ENCODE data around the gene CNOT6.

CNOT6 gene

DNA sequence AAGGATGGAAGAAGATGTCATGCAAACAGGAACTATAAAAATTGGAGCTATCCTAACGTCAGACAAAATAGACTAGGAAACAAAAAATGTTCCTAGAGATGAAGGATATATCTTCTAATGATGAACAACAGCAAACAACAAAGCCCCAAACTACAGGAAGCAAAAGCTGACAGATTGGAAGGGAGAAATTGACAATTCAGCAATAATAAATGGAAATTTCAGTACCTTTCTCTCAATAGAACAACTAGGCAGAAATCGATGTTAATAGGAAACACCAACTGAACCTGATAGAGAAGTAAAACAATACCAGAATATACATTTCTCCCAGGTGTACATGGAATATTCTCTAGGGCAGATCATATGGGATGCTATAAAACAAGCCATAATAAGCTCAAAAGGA lies 89.6 kb downstream of the CNOT6 start:
- CTCF ChIA-PET, result no interaction called here
- POLR2A ChIA-PET, result no interaction called here
- TF ChIP-seq, protein P1, sequence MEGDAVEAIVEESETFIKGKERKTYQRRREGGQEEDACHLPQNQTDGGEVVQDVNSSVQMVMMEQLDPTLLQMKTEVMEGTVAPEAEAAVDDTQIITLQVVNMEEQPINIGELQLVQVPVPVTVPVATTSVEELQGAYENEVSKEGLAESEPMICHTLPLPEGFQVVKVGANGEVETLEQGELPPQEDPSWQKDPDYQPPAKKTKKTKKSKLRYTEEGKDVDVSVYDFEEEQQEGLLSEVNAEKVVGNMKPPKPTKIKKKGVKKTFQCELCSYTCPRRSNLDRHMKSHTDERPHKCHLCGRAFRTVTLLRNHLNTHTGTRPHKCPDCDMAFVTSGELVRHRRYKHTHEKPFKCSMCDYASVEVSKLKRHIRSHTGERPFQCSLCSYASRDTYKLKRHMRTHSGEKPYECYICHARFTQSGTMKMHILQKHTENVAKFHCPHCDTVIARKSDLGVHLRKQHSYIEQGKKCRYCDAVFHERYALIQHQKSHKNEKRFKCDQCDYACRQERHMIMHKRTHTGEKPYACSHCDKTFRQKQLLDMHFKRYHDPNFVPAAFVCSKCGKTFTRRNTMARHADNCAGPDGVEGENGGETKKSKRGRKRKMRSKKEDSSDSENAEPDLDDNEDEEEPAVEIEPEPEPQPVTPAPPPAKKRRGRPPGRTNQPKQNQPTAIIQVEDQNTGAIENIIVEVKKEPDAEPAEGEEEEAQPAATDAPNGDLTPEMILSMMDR (IDR thresholded peaks at IDR 0.05; ENCODE audit: control extremely low read depth, extremely low read depth, low read depth, missing control alignments), result no peak
- DNase-seq (ENCODE audit: extremely low spot score), result no peak

DNA sequence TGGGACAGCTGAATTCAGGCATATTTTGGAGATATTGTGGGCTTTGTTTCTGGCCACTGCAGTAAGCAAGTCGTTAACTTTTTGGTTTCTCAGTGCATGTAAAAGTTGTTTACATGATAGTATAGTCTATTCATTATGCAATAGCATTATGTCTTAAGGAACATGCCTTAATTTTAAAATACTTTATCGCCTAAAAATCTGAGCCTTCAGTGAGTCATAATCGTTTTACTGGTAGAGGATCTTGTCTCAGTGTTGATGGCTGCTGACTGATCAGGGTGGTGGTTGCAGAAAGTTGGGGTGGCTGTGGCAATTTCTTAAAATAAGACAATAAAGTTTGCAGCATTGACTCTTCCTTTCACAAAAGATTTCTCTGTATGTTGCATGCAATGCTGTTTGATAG lies 92.0 kb downstream of the CNOT6 start:
- TF ChIP-seq, protein P1 (IDR thresholded peaks at IDR 0.05; ENCODE audit: control extremely low read depth, extremely low read depth, low read depth, missing control alignments), result no peak
- POLR2A ChIA-PET, result no interaction called here
- CTCF ChIA-PET, result no interaction called here

DNA sequence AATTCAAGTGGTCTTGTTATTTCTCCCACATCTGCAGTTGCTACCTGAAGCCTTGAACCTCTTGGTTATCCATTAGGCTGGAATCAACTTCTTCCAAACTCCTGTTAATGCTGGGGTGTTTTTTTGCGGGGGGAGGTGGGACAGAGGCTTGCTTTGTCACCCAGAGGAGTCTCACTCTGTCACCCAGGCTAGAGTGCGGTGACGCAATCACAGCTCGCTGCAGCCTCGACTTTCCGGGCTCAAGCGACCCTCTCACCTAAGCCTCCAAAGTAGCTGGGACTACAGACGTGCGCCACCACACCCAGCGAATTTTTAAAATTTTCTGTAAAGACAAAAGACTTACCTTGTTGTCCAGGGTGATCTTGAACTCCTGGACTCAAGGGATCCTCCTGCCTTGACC lies 92.7 kb downstream of the CNOT6 start:
- CTCF ChIA-PET, result interaction anchor here (0.7 kb wide), 1 partner anchor 14 kb away, joined by 3 read pairs; no protein-coding TSS in a partner anchor

More for the DNA sequence above, 92.0 kb downstream of the CNOT6 start:
- DNase-seq (ENCODE audit: extremely low spot score), result no peak

DNA sequence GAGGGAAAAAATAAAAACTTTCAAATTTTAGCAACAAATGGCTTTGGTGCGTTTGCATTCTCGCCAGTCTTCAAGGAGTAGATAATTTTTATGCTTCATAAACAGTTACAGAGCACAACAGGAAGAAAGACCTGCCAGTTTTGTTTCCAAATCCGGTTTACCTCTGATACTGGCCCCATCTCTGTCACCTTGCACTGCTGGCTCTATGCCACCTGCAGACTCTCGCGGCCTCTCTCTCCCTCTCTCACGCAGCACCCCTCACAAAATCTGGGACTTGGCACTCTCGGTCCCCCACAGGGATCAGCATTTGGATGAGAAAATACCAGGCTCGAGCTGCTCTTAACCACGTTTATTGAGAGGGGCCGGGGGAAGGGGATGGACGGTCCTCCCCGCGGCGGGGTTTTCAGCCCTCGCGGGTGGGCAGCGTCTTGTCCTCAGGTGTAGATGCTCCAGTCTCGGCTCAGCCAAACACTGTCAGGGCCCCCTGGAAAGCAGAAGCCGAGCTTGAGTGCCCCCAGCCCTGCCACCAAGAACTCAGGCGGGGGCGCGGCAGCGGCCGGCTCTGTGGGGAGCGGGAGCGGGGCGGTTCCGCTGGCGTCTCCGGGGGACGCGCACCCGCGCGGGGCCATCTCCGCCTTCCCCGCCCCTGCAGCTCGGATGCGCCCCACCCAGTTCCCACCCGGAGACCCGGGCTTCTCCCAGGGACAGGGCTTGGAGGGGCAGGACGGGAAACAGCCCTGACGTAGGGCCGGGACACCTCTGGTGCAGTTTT lies 95.8 kb downstream of the CNOT6 start:
- TF ChIP-seq, protein P1 (IDR thresholded peaks at IDR 0.05; ENCODE audit: control extremely low read depth, extremely low read depth, low read depth, missing control alignments), result no peak
- DNase-seq (ENCODE audit: extremely low spot score), result no peak
- ChIA-PET CTCF (no interaction called here), POLR2A (no interaction called here)

More for the DNA sequence above, 92.7 kb downstream of the CNOT6 start:
- TF ChIP-seq, protein P1 (IDR thresholded peaks at IDR 0.05; ENCODE audit: control extremely low read depth, extremely low read depth, low read depth, missing control alignments), result no peak
- no peak for DNase-seq (ENCODE audit: extremely low spot score)
- POLR2A ChIA-PET, result no interaction called here

DNA sequence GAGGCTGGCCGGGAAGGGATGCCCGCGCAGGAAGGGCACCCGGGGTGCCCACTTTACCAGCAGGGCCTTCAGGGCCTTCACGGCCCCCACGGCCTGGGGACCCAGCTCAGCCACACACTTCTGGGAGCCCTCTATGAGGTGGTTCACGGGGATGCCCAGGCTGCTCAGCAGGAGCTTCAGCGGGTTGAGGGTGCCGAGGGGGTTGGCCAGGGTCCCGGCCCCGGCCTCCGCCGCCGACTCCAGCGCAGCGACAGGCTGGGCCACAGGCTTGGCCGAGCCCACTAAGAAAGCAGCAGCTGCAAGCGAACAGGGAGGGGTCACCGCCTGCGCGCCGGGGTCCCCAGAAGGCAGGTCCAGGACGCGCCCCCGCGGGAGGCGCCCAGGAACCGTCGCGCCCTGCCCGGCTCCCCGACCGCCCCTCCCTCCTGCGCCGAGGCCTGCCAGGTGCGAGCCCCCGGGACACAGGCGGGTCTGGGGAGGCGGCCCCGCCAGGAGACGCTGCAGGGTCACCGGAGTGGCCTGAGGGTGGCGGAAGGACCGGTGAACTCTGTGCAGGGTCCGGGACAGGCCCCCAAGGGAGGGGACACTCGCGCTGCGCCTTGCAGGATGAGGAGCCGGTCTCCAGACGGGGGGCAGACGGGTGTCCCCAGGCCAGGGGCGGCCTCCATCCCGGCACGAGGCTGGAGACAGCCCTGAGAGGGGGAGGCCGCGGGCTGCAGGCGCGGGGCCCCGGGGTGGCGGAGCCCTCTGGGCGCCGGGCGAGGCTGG lies 96.5 kb downstream of the CNOT6 start:
- TF ChIP-seq, protein P1 (IDR thresholded peaks at IDR 0.05; ENCODE audit: control extremely low read depth, extremely low read depth, low read depth, missing control alignments), result no peak
- ChIA-PET CTCF (no interaction called here), POLR2A (no interaction called here)
- DNase-seq (ENCODE audit: extremely low spot score), result peak; percentile 15

DNA sequence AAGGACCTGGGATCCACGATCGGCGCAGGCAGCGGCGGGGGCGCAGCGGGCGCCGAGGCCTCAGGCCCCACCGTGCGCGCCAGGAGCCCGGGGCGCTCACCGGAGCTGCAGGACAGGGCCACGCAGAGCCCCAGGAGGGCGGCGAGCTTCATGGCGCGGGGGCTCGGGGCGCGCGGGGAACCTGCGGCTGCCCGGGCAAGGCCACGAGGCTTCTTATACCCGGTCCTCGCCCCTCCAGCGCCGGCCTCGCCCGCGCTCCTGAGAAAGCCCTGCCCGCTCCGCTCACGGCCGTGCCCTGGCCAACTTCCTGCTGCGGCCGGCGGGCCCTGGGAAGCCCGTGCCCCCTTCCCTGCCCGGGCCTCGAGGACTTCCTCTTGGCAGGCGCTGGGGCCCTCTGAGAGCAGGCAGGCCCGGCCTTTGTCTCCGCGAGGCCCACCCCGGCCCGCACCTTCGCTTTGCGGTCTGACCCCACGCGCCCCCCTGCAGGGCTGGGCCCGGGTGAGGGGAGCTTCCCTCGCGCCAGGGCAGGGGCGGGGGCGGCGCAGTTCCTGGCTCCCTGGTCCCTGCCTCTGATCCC lies 97.2 kb downstream of the CNOT6 start, which contains the start of gene SCGB3A1:
TSS of gene SCGB3A1 (minus strand) at position 189 of the 577 bp plus-strand sequence. CDS start at position 152, 37 bp downstream.
- TF ChIP-seq, protein P1 (IDR thresholded peaks at IDR 0.05; ENCODE audit: control extremely low read depth, extremely low read depth, low read depth, missing control alignments), result no peak
- DNase-seq (ENCODE audit: extremely low spot score), result no peak
- ChIA-PET POLR2A (no interaction called here), CTCF (no interaction called here)
